Erythroblast (primary cell): ENCODE data around the gene MARK3.

Source experiments
- GATA1 ChIP-seq: IDR thresholded peaks from 2 replicates; pipeline ENCODE4 v1.6.1; 2011; ENCODE audit warnings: low read depth, mild to moderate bottlenecking, control low read depth, low read length, moderate library complexity
- POLR2A ChIP-seq: IDR thresholded peaks from 2 replicates; pipeline ENCODE4 v1.6.1; 2011; ENCODE audit warnings: mild to moderate bottlenecking, low read length

- no peak for TF ChIP-seq POLR2A
- TF ChIP-seq GATA1, result no peak
These were observed 59.8 kb downstream of the MARK3 start for GRCh38 chr14:103444837-103445524.
